Panc1 (cell line): ENCODE measurements around the gene DPH6. TPM values are rescaled to one million over a fixed set of nuclear protein-coding genes. Genes with fewer than 3 reads are reported as not detected.

Experiments
- ATAC-seq: fragments of 200-7000 bp; cut with Tn5 transposase; 2 replicates; pipeline ENCODE4 v1.9.1; 2020; ENCODE audit warnings: mild to moderate bottlenecking, moderate library complexity
- BruUV-seq: library from RNA; stranded (reverse); fragments of 400-500 nt; replicated peaks from 2 replicates; lab custom pipeline; 2021; lab: Mats Ljungman, UMichigan
- CTCF ChIA-PET: fragments of 300-600 bp; sonication (Branson Sonifier 250); formaldehyde crosslinking; loops from one replicate; lab custom pipeline; 2022; ENCODE audit warnings: antibody characterized with exemption; lab: Charles Lee
- POLR2A ChIA-PET: fragments of 300-600 bp; sonication (Branson Sonifier 250); formaldehyde crosslinking; loops from one replicate; lab custom pipeline; 2022; ENCODE audit warnings: antibody characterized with exemption; lab: Charles Lee
- DNase-seq: peaks from one replicate; pipeline ENCODE4 v3.0.0-alpha.2; 2010; ENCODE audit warnings: low read depth, low spot score
- H3K27ac ChIP-seq: 2 replicates; pipeline ENCODE4 v1.5.1; 2011; ENCODE audit warnings: mild to moderate bottlenecking, low read length, inconsistent platforms
- H3K27me3 ChIP-seq: fragments of 200-500 bp; sonication (Bioruptor generic); 2 replicates; pipeline ENCODE4 v1.6.0; 2014; ENCODE audit warnings: low read length, inconsistent platforms; ENCODE audit not compliant: control insufficient read depth, insufficient read depth
- H3K36me3 ChIP-seq: fragments of 200-500 bp; sonication (Bioruptor generic); 2 replicates; pipeline ENCODE4 v1.5.1; 2014; ENCODE audit warnings: inconsistent platforms, mild to moderate bottlenecking, low read length, moderate library complexity; ENCODE audit not compliant: control insufficient read depth, insufficient read depth
- H3K4me1 ChIP-seq: 2 replicates; pipeline ENCODE4 v1.5.1; 2011; ENCODE audit warnings: inconsistent platforms, mild to moderate bottlenecking, low read length, moderate library complexity; ENCODE audit not compliant: control insufficient read depth, insufficient read depth
- H3K4me3 ChIP-seq, 2 experiments: 2 replicates each; pipeline ENCODE4 v1.5.1; 2011 to 2012; ENCODE audit warnings: low read depth in 2 of 2, low read length in 2 of 2, mild to moderate bottlenecking in 2 of 2, inconsistent platforms in 1 of 2, moderate library complexity in 1 of 2
- H3K9me3 ChIP-seq: fragments of 200-500 bp; sonication (Bioruptor generic); 2 replicates; pipeline ENCODE4 v1.5.1; 2014; ENCODE audit warnings: low read depth, mild to moderate bottlenecking, inconsistent platforms, low read length, moderate library complexity; ENCODE audit not compliant: control insufficient read depth, insufficient read depth
- CTCF ChIP-seq: fragments of 450-650 bp; IDR thresholded peaks from 2 replicates; pipeline ENCODE4 v1.5.1; 2017; ENCODE audit warnings: mild to moderate bottlenecking
- POLR2AphosphoS5 ChIP-seq: IDR thresholded peaks from 2 replicates; pipeline ENCODE4 v1.6.1; 2012; ENCODE audit warnings: mild to moderate bottlenecking, low read depth, low read length, moderate library complexity
- REST ChIP-seq, 2 experiments: IDR thresholded peaks; 2 replicates each; pipeline ENCODE4 v1.6.1; 2011 to 2012; ENCODE audit warnings: low read depth in 2 of 2, control low read depth in 1 of 2, low read length in 1 of 2, mild to moderate bottlenecking in 1 of 2, moderate library complexity in 1 of 2; ENCODE audit not compliant: insufficient read depth in 1 of 2
- SIN3A ChIP-seq: IDR thresholded peaks from 2 replicates; pipeline ENCODE4 v1.6.1; 2012; ENCODE audit warnings: low read depth, mild to moderate bottlenecking, low read length, moderate library complexity, borderline replicate concordance; ENCODE audit not compliant: insufficient read depth
- TCF7L2 ChIP-seq: IDR thresholded peaks from 2 replicates; pipeline ENCODE4 v1.6.1; 2011; ENCODE audit warnings: mild to moderate bottlenecking, low read depth, low read length, inconsistent platforms
- in situ Hi-C: cut with HindIII; loops from 2 replicates; pipeline ENCODE4 v1.10.0; 2016; ENCODE audit warnings: low sequenced_read_pairs, low pct_unique_long_range_greater_than_20kb
- intact Hi-C: fragments of 100-400 bp; cut with micrococcal nuclease; formaldehyde crosslinking; loops from one replicate; pipeline ENCODE4 v1.10.0; 2022; ENCODE audit not compliant: unreplicated experiment
- total RNA-seq: library from RNA; stranded (reverse); gene quantifications from one replicate; pipeline ENCODE4 v1.2.1, GENCODE V29; 2021; ENCODE audit not compliant: unreplicated experiment

DPH6 gene
- total RNA-seq, 1 experiment from 2014 or later, result 24.0 TPM

GRCh38 chr15:35557544-35557943 is 11.6 kb upstream of the DPH6 start:
- peak; percentile 36 for DNase-seq
- intact Hi-C loops (no loop called here), in situ Hi-C loops (no loop called here)
- TF ChIP-seq SIN3A (no peak), REST (IDR thresholded peaks at IDR 0.05; ENCODE audit: insufficient read depth in 1 of 2, low read depth in 2 of 2, low read length in 1 of 2) (no peak), CTCF (no peak)
- BruUV-seq, result no TSS peak
- H3K4me3 ChIP-seq, result no peak overlapping the region
- H3K27ac ChIP-seq, result no peak overlapping the region
- H3K9me3 ChIP-seq, result no peaks in the 10 kb centered on the region
- POLR2A ChIA-PET, result no interaction called here
- no peaks in the 10 kb centered on the region for H3K27me3 ChIP-seq
- H3K4me1 ChIP-seq, result no peaks in the 10 kb centered on the region
- CTCF ChIA-PET, result no interaction called here
- H3K36me3 ChIP-seq, result no peaks in the 10 kb centered on the region
- 0 out of 2 replicates have a peak, but pooled peaks have one; percentile 42 for ATAC-seq

GRCh38 chr15:35557012-35557411 is 11.0 kb upstream of the DPH6 start:
- Histone ChIP-seq H3K9me3 (no peaks in the 10 kb centered on the region), H3K4me3 (no peak overlapping the region), H3K36me3 (no peaks in the 10 kb centered on the region), H3K4me1 (no peaks in the 10 kb centered on the region), H3K27ac (no peak overlapping the region), H3K27me3 (no peaks in the 10 kb centered on the region)
- no TSS peak for BruUV-seq
- ATAC-seq (no peak), DNase-seq (no peak)
- ChIA-PET POLR2A (no interaction called here), CTCF (no interaction called here)
- in situ Hi-C loops (no loop called here), intact Hi-C loops (no loop called here)
- TF ChIP-seq CTCF, result no peak
- TF ChIP-seq SIN3A, result no peak
- no peak for TF ChIP-seq REST (IDR thresholded peaks at IDR 0.05; ENCODE audit: insufficient read depth in 1 of 2, low read depth in 2 of 2, low read length in 1 of 2)
- no peak for TF ChIP-seq TCF7L2
- no peak for TF ChIP-seq POLR2AphosphoS5
